ENCODE measurements around the gene SGPL1. TPM values are rescaled to one million over a fixed set of nuclear protein-coding genes. Genes with fewer than 3 reads are reported as not detected.

The SGPL1 gene
- total RNA-seq, 1 experiment from 2014 or later = 52.6 TPM

- peaks cover 5% of the 10 kb centered on the region for H4K20me1 ChIP-seq (ENCODE audit: control insufficient read depth, insufficient read depth, insufficient read length)
- H3K4ac ChIP-seq (ENCODE audit: low read depth, low read length) = no peak overlapping the region
- 0 out of 5 replicates have a peak, but pooled peaks cover 0 to 2% of the 10 kb centered on the region in 2 experiments for H3K9me3 Mint-ChIP-seq
- no peaks in the 10 kb centered on the region for H3K27me3 ChIP-seq (ENCODE audit: insufficient read depth, low read length)
- WGBS (ENCODE audit: extremely low coverage, insufficient read length, low lambda C conversion rate) = no CpG with 5 or more reads among the region's 10 CpGs
- no peak overlapping the region for H2BK15ac ChIP-seq (ENCODE audit: low read depth, low read length)
- no peak overlapping the region for H2AK5ac ChIP-seq (ENCODE audit: insufficient read length, low read length)
- no peak overlapping the region for H3K9ac ChIP-seq (ENCODE audit: extremely low read depth, insufficient read length, low read length)
- H2BK5ac ChIP-seq (ENCODE audit: insufficient read length, low read length) = no peak overlapping the region
- no peak for TF ChIP-seq CTCF (conservative IDR thresholded peaks at IDR 0.05)
- no peak overlapping the region for H3K27ac Mint-ChIP-seq
- H2BK20ac ChIP-seq (ENCODE audit: low read depth, low read length, poor library complexity, severe bottlenecking) = no peak overlapping the region
- peaks cover 0 to 6% of the 10 kb centered on the region in 2 experiments; a peak in 2 of 4 replicates for H3K4me1 Mint-ChIP-seq
- H4K5ac ChIP-seq (ENCODE audit: insufficient read length, low read depth, low read length) = no peak overlapping the region
- H4K91ac ChIP-seq (ENCODE audit: insufficient read length, low read depth, low read length) = no peak overlapping the region
- H3K36me3 Mint-ChIP-seq (ENCODE audit: insufficient read depth in 1 of 3, low read depth in 3 of 3) = no peaks in the 10 kb centered on the region
- H3K79me2 ChIP-seq (ENCODE audit: insufficient read depth, low read length) = no peaks in the 10 kb centered on the region
- H3T11ph ChIP-seq (ENCODE audit: low read length) = no peak overlapping the region
- H3K18ac ChIP-seq (ENCODE audit: insufficient read length, low read depth, low read length) = no peak overlapping the region
- DNase-seq = no peak
- no peak overlapping the region for H3K23ac ChIP-seq (ENCODE audit: insufficient read length, low read depth, low read length)
- no peaks in the 10 kb centered on the region for H3K4me1 ChIP-seq (ENCODE audit: insufficient read depth, low read length)
- H3K79me1 ChIP-seq (ENCODE audit: insufficient read depth, low read depth, low read length, poor library complexity, severe bottlenecking) = no peaks in the 10 kb centered on the region
- no peak overlapping the region for H3K27ac ChIP-seq (ENCODE audit: insufficient read length, low read depth, low read length)
- H2BK12ac ChIP-seq (ENCODE audit: insufficient read length, low read depth, low read length) = no peak overlapping the region
- H4K8ac ChIP-seq (replicated peaks; ENCODE audit: insufficient read length, low read depth, low read length) = no peak overlapping the region
- no peak overlapping the region for H2BK120ac ChIP-seq (ENCODE audit: low read depth, low read length, poor library complexity, severe bottlenecking)
- H3K23me2 ChIP-seq (ENCODE audit: insufficient read length, low read depth, low read length, poor library complexity, severe bottlenecking) = no peaks in the 10 kb centered on the region
- H3K27me3 Mint-ChIP-seq (ENCODE audit: low read depth) = peaks cover 11% of the 10 kb centered on the region
- no peak overlapping the region for H3K4me3 Mint-ChIP-seq
- H3K4me2 ChIP-seq (ENCODE audit: insufficient read depth, insufficient read length, low read length) = no peak overlapping the region
- H2AFZ ChIP-seq (ENCODE audit: low read length) = no peak overlapping the region
- H3K14ac ChIP-seq (ENCODE audit: insufficient read depth, low read length) = no peak overlapping the region
- H3K56ac ChIP-seq (ENCODE audit: insufficient read length, low read depth, low read length) = no peak overlapping the region
- H3K9me3 ChIP-seq (ENCODE audit: control insufficient read depth, low read depth, low read length) = no peaks in the 10 kb centered on the region
Observed at GRCh38 chr10:70914316-70914864, 98.6 kb downstream of the SGPL1 start.
